Measurements from ENCODE around the gene DMAC2L.

The DMAC2L gene

GRCh38 chr14:50335989-50336824 lies 24.1 kb downstream of the DMAC2L start:
- H3K27me3 Mint-ChIP-seq: no peaks in the 10 kb centered on the region
- peak overlapping the region; percentile 44 for H3K4me3 Mint-ChIP-seq
- peak overlapping the region; percentile 79 for H3K27ac Mint-ChIP-seq (ENCODE audit: low read depth)
- H3K36me3 Mint-ChIP-seq (ENCODE audit: insufficient read depth): peaks cover 12% of the 10 kb centered on the region
- H3K9me3 Mint-ChIP-seq: no peaks in the 10 kb centered on the region
- ATAC-seq (replicated peaks; ENCODE audit: extremely low read depth, poor library complexity, severe bottlenecking) (peak; percentile 19), DNase-seq (ENCODE audit: low spot score in 2 of 2) (no peak)
- H3K4me1 Mint-ChIP-seq: peaks cover 9% of the 10 kb centered on the region

- Mint-ChIP-seq H3K4me1 (peaks cover 9% of the 10 kb centered on the region), H3K9me3 (no peaks in the 10 kb centered on the region), H3K27ac (ENCODE audit: low read depth) (no peak overlapping the region), H3K27me3 (no peaks in the 10 kb centered on the region), H3K36me3 (ENCODE audit: insufficient read depth) (peaks cover 6% of the 10 kb centered on the region), H3K4me3 (no peak overlapping the region)
- ATAC-seq (replicated peaks; ENCODE audit: extremely low read depth, poor library complexity, severe bottlenecking): no peak
- no peak for DNase-seq (ENCODE audit: low spot score in 2 of 2)
Observed at GRCh38 chr14:50338587-50338986, 26.5 kb downstream of the DMAC2L start.

- Mint-ChIP-seq H3K9me3 (no peaks in the 10 kb centered on the region), H3K4me1 (peaks cover 9% of the 10 kb centered on the region), H3K27ac (ENCODE audit: low read depth) (no peak overlapping the region), H3K27me3 (no peaks in the 10 kb centered on the region), H3K4me3 (no peak overlapping the region), H3K36me3 (ENCODE audit: insufficient read depth) (peaks cover 6% of the 10 kb centered on the region)
- DNase-seq (ENCODE audit: low spot score in 2 of 2) (no peak), ATAC-seq (replicated peaks; ENCODE audit: extremely low read depth, poor library complexity, severe bottlenecking) (no peak)
Observed at GRCh38 chr14:50339178-50339804, 27.2 kb downstream of the DMAC2L start.

GRCh38 chr14:50340045-50340444 lies 27.9 kb downstream of the DMAC2L start:
- Mint-ChIP-seq H3K9me3 (no peaks in the 10 kb centered on the region), H3K27ac (ENCODE audit: low read depth) (no peak overlapping the region), H3K27me3 (no peaks in the 10 kb centered on the region), H3K36me3 (ENCODE audit: insufficient read depth) (peaks cover 4% of the 10 kb centered on the region), H3K4me3 (no peak overlapping the region), H3K4me1 (peaks cover 9% of the 10 kb centered on the region)
- no peak for ATAC-seq (replicated peaks; ENCODE audit: extremely low read depth, poor library complexity, severe bottlenecking)
- no peak for DNase-seq (ENCODE audit: low spot score in 2 of 2)

DNA sequence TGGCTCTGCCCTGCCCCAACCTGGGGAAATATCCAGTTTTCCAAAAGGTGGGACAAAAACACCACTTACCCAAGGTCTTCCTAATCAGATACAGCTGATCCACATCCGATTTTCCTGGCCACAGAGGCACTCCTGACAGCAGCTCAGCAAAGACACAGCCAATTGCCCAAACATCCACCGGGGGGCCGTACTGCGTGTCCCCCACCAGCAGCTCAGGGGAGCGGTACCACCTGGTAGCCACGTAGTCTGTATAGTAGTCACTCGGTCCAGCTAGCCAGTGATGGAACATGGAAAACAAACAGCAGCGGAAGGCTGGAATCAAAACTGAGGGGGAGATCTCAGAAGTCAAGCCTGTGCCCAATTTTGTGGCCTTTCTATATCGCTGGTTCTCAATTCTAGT lies 28.8 kb downstream of the DMAC2L start:
- H3K36me3 Mint-ChIP-seq (ENCODE audit: insufficient read depth): peaks cover 2% of the 10 kb centered on the region
- no peak overlapping the region for H3K27ac Mint-ChIP-seq (ENCODE audit: low read depth)

GRCh38 chr14:50342221-50343078 lies 30.3 kb downstream of the DMAC2L start:
- no peaks in the 10 kb centered on the region for H3K9me3 Mint-ChIP-seq
- no peaks in the 10 kb centered on the region for H3K27me3 Mint-ChIP-seq
- H3K4me3 Mint-ChIP-seq: no peak overlapping the region
- DNase-seq (ENCODE audit: low spot score in 2 of 2): no peak
- H3K27ac Mint-ChIP-seq (ENCODE audit: low read depth): no peak overlapping the region
- peaks cover 3% of the 10 kb centered on the region for H3K36me3 Mint-ChIP-seq (ENCODE audit: insufficient read depth)
- ATAC-seq (replicated peaks; ENCODE audit: extremely low read depth, poor library complexity, severe bottlenecking): no peak
- H3K4me1 Mint-ChIP-seq: no peaks in the 10 kb centered on the region

More for the DNA sequence above, 28.8 kb downstream of the DMAC2L start:
- ATAC-seq (replicated peaks; ENCODE audit: extremely low read depth, poor library complexity, severe bottlenecking) (no peak), DNase-seq (ENCODE audit: low spot score in 2 of 2) (no peak)
- Mint-ChIP-seq H3K4me1 (peaks cover 6% of the 10 kb centered on the region), H3K27me3 (no peaks in the 10 kb centered on the region), H3K4me3 (no peak overlapping the region), H3K9me3 (no peaks in the 10 kb centered on the region)

- Mint-ChIP-seq H3K4me3 (no peak overlapping the region), H3K27me3 (no peaks in the 10 kb centered on the region), H3K27ac (ENCODE audit: low read depth) (no peak overlapping the region), H3K9me3 (no peaks in the 10 kb centered on the region), H3K4me1 (no peaks in the 10 kb centered on the region), H3K36me3 (ENCODE audit: insufficient read depth) (peaks cover 1% of the 10 kb centered on the region)
- ATAC-seq (replicated peaks; ENCODE audit: extremely low read depth, poor library complexity, severe bottlenecking): no peak
- no peak for DNase-seq (ENCODE audit: low spot score in 2 of 2)
Observed at GRCh38 chr14:50343434-50343833, 31.3 kb downstream of the DMAC2L start.

- H3K9me3 Mint-ChIP-seq: no peaks in the 10 kb centered on the region
- no peak for ATAC-seq (replicated peaks; ENCODE audit: extremely low read depth, poor library complexity, severe bottlenecking)
- no peaks in the 10 kb centered on the region for H3K27me3 Mint-ChIP-seq
- no peak overlapping the region for H3K4me3 Mint-ChIP-seq
- peaks cover 1% of the 10 kb centered on the region for H3K36me3 Mint-ChIP-seq (ENCODE audit: insufficient read depth)
- H3K27ac Mint-ChIP-seq (ENCODE audit: low read depth): no peak overlapping the region
- H3K4me1 Mint-ChIP-seq: no peaks in the 10 kb centered on the region
- DNase-seq (ENCODE audit: low spot score in 2 of 2): no peak
Observed at GRCh38 chr14:50344116-50344775, 32.1 kb downstream of the DMAC2L start.

DNA sequence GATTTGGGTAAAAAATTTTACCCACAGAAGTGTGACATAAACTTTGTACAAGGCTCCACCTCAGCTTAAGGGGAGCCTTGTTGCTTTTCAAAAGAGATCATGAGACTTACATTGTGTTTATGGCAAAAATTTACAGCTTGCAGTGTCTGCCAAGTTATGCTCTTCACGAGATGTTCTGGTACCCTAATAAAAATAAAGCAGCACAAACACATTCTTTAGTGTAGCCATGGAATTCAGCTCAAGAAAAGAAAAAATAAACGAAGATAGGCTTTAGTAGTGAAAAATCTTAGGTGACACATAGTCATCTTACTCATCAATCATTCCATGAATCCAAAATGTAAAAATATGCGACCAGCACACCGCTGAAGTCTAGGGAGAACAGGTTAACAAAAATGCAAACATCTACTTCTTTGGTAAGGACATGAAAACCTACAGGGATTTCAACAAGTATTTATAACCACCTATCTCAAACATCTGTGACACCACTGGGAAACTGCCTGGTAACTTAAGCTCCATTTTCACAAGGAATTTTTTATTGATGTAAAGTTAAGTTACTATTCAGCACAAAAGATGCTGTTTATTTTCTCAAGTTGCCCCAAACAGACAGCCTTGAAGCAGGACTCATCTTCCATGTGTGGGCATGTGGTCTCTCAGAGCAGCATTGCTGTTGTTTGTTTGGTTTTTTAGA lies 32.9 kb downstream of the DMAC2L start:
- no peak overlapping the region for H3K27ac Mint-ChIP-seq (ENCODE audit: low read depth)
- no peak overlapping the region for H3K4me3 Mint-ChIP-seq
- H3K4me1 Mint-ChIP-seq: no peaks in the 10 kb centered on the region
- ATAC-seq (replicated peaks; ENCODE audit: extremely low read depth, poor library complexity, severe bottlenecking) (no peak), DNase-seq (ENCODE audit: low spot score in 2 of 2) (no peak)
- H3K27me3 Mint-ChIP-seq: no peaks in the 10 kb centered on the region
- H3K9me3 Mint-ChIP-seq: no peaks in the 10 kb centered on the region
- H3K36me3 Mint-ChIP-seq (ENCODE audit: insufficient read depth): peaks cover 1% of the 10 kb centered on the region

DNA sequence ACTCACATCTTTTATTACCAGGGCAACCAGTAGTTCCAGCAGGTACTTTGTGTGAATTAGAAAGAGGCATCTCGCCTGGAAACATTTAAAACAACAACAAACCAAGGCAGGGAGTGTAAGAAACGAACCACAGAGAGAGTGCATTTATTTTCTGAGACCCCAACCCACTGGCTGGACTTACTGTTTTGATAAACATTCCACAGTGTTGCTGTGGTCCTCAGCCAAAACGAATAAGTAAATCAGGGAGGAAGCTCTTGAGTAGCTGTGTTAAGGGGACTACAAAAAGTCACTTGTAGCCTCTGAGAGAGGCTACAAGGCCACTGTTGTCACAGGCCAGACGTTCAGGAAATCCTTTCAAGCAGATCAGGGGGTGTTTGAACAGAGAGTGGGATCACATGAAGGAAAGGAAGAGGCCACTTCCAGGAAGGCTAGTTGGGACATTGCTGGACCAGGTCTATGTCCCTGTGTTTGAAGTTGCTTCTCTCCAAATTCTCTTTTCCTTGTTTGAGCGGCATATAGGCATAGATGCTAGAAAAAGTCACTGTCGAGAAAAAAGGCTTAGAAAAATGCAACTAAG lies 33.8 kb downstream of the DMAC2L start:
- Mint-ChIP-seq H3K27me3 (no peaks in the 10 kb centered on the region), H3K4me3 (no peak overlapping the region), H3K36me3 (ENCODE audit: insufficient read depth) (peaks cover 1% of the 10 kb centered on the region), H3K27ac (ENCODE audit: low read depth) (peak overlapping the region; percentile 9), H3K4me1 (no peaks in the 10 kb centered on the region), H3K9me3 (no peaks in the 10 kb centered on the region)
- DNase-seq (ENCODE audit: low spot score in 2 of 2) (no peak), ATAC-seq (replicated peaks; ENCODE audit: extremely low read depth, poor library complexity, severe bottlenecking) (no peak)

- DNase-seq (ENCODE audit: low spot score in 2 of 2) (no peak), ATAC-seq (replicated peaks; ENCODE audit: extremely low read depth, poor library complexity, severe bottlenecking) (no peak)
- H3K4me1 Mint-ChIP-seq: no peaks in the 10 kb centered on the region
Observed at GRCh38 chr14:50347521-50347920, 35.4 kb downstream of the DMAC2L start.

More at GRCh38 chr14:50347521-50347920, 35.4 kb downstream of the DMAC2L start:
- no peak overlapping the region for H3K4me3 Mint-ChIP-seq
- H3K27ac Mint-ChIP-seq (ENCODE audit: low read depth): no peak overlapping the region
- H3K27me3 Mint-ChIP-seq: no peaks in the 10 kb centered on the region
- H3K9me3 Mint-ChIP-seq: no peaks in the 10 kb centered on the region
- H3K36me3 Mint-ChIP-seq (ENCODE audit: insufficient read depth): peaks cover 1% of the 10 kb centered on the region

Measured in central memory CD8-positive, alpha-beta T cell (primary cell).